HCT116 (cell line): Measurements from ENCODE around the gene PHF21B.

Source experiments
- EZH2 ChIP-seq: fragments of 200-600 bp; sonication (generic); IDR thresholded peaks from 2 replicates; pipeline ENCODE4 v1.6.1; 2017; ENCODE audit warnings: antibody characterized with exemption, mixed run types
- POLR2A ChIP-seq: IDR thresholded peaks from 2 replicates; pipeline ENCODE4 v1.7.0; 2011; ENCODE audit warnings: borderline replicate concordance; ENCODE audit not compliant: insufficient read depth, insufficient read length; ENCODE audit errors: extremely low read depth

- TF ChIP-seq POLR2A = no peak
- TF ChIP-seq EZH2 = no peak
Measured at GRCh38 chr22:44986926-44987325, 22.9 kb downstream of the PHF21B start.
